AG09319 (cell line): ENCODE results near the gene ADD3.

Experiments used
- DNase-seq: peaks from one replicate; pipeline ENCODE4 v3.0.0-alpha.2; 2010; ENCODE audit warnings: low read depth; ENCODE audit errors: extremely low read depth
- TF ChIP-seq, protein P1 (sequence below): IDR thresholded peaks from 2 replicates; pipeline ENCODE4 v1.5.1; 2011; ENCODE audit warnings: low read depth, mild to moderate bottlenecking, inconsistent platforms, low read length, moderate library complexity

Gene ADD3

DNA sequence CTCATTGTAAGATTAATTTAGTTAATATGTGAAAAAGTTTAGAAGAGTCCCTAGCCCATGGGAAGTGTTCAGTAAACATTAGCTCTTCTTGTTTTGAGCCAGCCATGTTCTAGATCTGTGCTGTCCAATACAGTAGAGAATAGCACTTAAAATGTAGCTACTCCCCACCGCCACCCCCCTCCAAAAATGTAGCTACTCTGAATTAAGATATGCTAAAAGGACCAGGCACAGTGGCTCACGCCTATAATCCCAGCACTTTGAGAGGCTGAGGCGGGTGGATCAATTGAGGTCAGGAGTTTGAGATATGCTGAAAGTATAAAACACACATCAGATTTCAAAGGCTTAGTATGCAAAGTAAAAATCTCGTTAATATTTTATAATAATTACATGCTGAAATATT, 152.3 kb downstream of the ADD3 start:
- TF ChIP-seq, protein P1, sequence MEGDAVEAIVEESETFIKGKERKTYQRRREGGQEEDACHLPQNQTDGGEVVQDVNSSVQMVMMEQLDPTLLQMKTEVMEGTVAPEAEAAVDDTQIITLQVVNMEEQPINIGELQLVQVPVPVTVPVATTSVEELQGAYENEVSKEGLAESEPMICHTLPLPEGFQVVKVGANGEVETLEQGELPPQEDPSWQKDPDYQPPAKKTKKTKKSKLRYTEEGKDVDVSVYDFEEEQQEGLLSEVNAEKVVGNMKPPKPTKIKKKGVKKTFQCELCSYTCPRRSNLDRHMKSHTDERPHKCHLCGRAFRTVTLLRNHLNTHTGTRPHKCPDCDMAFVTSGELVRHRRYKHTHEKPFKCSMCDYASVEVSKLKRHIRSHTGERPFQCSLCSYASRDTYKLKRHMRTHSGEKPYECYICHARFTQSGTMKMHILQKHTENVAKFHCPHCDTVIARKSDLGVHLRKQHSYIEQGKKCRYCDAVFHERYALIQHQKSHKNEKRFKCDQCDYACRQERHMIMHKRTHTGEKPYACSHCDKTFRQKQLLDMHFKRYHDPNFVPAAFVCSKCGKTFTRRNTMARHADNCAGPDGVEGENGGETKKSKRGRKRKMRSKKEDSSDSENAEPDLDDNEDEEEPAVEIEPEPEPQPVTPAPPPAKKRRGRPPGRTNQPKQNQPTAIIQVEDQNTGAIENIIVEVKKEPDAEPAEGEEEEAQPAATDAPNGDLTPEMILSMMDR = no peak
- DNase-seq = no peak

DNA sequence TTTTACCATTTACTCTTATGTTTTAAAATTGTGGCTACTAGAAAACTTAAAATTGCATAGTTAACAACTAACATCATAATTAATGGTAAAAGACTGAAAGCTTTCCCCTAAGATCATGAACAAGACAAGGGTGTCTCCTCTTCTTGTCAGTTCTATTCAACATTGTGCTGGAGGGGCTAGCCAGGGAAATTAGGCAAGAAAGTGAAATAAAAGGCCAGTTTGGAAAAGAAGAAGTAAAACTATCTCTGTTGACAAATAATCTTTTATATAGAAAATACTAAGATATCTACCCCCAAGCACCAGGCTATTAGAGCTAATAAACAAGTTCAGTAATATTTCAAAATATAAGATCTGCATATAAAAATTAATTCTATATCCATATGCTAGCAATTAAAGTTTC, 152.7 kb downstream of the ADD3 start:
- TF ChIP-seq, protein P1 = no peak
- DNase-seq = no peak

DNA sequence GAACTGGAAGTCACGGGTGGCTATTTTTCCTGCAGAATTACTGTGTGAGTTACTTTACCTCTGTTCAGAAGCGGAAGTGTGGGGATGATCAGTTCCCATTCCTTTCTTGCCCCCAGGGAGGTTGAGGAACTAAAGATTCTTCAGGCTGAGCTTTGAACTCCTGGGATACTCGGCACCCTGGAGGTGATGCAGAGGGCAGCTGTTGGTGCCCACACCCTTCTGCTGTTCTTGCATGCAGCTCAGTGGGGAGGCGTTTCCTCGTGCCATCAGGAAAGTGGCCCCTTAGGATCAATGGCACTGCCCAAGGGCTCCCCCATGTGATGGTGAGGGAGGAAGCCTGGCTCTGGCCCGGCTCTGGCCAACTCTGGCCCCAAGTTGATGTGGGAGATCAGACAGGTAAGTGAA, 155.0 kb downstream of the ADD3 start:
- no peak for DNase-seq

DNA sequence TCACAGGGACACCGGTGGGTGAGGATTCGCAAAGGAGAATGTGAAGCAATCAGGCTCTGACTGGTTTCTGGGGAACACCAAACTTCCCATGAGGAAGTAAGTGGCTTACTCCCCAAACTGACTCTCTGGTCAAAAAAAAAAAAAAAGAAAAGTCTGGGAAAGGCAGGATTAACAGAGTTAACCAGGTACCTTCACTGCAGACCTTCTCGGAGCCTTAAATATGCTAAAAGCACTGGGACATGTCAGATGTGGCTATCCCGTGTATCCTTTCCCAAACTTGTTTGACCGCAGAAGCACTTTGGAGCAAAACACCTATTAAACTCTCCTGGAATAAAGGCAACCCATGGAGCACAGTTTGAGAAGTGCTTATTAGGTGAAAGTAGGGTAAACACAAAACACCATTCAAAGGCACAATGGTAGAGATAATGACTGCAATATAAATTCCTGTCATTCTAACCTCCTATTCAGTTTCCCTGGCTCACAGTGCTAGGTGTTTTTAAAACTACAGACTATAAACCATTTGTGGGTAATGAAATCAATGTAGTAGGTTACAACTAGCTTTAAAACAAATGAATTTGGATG, 155.5 kb downstream of the ADD3 start:
- TF ChIP-seq, protein P1 = no peak
- DNase-seq = no peak

More for the DNA sequence above, 155.0 kb downstream of the ADD3 start:
- TF ChIP-seq, protein P1 = no peak; the same call in 1 of the 2 replicates

DNA sequence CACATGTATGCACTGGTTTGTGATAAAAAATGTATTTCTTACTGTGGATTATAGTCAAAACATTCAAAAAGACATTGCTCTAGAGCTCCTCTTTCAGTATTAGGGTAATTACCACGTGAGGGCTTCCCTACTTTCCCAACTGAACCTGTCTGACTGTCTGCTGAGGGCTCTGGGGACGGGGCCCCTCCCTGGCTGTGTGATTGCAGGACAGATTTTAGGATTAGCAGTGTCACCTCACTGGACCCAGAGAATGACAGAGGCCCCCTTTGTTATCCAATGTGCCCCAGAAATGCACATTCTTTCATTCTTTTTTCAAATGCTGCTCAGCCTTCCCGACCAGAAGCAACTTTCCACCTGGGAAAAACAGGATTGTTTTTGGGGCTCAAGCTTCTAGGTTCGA, 156.1 kb downstream of the ADD3 start:
- TF ChIP-seq, protein P1 = no peak
- DNase-seq = no peak

DNA sequence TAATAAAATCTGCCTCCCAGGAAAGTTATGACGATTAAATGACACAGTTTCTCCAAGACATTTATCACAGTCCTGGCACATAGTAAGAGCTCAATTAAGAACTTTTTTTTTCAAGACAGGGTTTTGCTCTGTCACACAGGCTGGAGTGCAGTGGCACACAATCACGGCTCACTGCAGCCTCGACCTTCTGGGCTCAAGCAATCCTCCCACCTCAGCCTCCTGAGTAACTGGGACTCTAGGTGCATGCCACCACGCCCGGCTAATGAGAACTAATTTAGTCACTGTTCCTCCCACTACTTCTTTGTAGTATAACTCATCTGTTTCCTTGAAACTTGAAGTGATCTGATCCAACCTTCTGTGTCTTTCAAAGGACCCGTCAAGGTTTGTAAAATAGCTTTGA, 157.5 kb downstream of the ADD3 start:
- DNase-seq = no peak

DNA sequence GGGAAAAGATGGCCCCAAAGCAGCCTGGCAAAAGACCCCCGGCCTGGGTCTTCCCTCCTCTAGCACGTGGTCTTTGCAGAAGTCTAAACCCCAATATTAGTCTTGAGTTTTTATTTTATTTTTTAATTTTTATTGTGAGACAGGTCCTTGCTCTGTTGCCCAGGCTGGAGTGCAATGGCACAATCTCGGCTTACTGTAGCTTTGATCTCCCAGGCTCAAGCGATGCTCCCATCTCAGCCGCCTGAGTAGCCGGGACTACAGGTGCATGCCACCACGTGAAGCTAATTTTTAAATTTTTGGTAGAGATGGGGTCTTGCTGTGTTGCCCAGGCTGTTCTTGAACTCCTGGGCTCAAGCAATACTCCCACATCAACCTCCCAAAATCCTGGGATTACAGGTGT, 159.4 kb downstream of the ADD3 start:
- TF ChIP-seq, protein P1 = no peak
- no peak for DNase-seq

More for the DNA sequence above, 157.5 kb downstream of the ADD3 start:
- TF ChIP-seq, protein P1 = no peak
